ENCODE measurements around the gene CLCA2.

Gene CLCA2

DNA sequence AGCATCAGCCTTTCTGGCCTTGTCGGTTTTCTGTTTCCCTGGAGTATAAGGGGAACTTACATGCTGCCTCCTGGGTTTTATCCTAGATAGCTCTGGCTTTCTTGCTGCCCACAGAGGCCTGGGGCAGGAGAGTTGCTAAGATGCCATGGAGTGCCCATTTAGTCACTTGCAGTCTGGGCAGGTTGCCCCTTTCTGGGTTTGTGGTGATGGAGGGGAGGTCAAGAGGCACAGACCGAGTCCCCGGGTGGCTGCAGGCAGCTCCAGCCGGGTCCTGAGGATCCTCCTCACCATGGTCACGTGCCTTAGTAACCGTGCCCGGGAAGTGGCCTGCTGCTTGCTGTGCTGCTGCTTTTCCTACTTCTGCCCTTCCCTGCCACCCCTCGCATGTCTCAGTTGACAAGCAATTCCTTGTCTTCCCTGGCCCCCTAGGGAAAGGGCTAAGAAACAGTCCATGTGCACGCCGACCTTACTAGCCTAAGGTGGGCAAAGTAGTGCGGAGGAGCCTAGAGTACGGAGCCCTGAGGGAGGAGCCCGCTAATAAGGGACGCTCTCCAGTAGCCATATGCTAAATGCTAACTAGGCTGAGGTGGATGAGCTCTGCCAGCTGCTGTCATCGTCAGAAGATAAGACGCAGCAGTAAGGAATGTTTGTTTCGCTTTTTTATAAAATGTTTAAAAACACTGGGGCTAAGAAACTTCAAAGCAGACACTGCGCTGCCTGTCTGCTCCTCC, 79.6 kb downstream of the CLCA2 start:
- DNase-seq (ENCODE audit: low read depth): no peak
- H3K4me3 ChIP-seq (ENCODE audit: control insufficient read depth, low read depth, low read length): no peak overlapping the region
- TF ChIP-seq, protein P1, sequence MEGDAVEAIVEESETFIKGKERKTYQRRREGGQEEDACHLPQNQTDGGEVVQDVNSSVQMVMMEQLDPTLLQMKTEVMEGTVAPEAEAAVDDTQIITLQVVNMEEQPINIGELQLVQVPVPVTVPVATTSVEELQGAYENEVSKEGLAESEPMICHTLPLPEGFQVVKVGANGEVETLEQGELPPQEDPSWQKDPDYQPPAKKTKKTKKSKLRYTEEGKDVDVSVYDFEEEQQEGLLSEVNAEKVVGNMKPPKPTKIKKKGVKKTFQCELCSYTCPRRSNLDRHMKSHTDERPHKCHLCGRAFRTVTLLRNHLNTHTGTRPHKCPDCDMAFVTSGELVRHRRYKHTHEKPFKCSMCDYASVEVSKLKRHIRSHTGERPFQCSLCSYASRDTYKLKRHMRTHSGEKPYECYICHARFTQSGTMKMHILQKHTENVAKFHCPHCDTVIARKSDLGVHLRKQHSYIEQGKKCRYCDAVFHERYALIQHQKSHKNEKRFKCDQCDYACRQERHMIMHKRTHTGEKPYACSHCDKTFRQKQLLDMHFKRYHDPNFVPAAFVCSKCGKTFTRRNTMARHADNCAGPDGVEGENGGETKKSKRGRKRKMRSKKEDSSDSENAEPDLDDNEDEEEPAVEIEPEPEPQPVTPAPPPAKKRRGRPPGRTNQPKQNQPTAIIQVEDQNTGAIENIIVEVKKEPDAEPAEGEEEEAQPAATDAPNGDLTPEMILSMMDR (IDR thresholded peaks at IDR 0.05; ENCODE audit: control insufficient read depth, insufficient read depth, low read depth, low read length, missing control alignments): no peak

DNA sequence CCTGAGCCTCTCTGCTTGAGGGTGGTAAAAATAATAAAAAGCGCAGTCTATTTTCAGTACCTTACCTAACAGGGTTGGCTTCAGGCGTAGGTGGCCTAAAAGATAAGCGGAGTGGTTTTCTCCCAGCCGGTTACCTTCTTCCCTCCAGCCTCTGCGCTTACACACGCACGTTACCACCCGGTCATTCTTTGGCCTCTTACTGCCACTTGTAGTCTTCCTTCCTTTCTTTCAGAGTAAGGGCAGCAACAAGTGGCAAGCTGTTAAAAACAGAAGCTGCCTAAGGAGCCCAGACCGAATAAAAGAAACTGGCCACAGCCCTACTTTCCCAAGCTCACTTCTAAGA, 80.1 kb downstream of the CLCA2 start:
- DNase-seq (ENCODE audit: low read depth): no peak
- H3K4me3 ChIP-seq (ENCODE audit: control insufficient read depth, low read depth, low read length): no peak overlapping the region
- TF ChIP-seq, protein P1 (IDR thresholded peaks at IDR 0.05; ENCODE audit: control insufficient read depth, insufficient read depth, low read depth, low read length, missing control alignments): no peak

DNA sequence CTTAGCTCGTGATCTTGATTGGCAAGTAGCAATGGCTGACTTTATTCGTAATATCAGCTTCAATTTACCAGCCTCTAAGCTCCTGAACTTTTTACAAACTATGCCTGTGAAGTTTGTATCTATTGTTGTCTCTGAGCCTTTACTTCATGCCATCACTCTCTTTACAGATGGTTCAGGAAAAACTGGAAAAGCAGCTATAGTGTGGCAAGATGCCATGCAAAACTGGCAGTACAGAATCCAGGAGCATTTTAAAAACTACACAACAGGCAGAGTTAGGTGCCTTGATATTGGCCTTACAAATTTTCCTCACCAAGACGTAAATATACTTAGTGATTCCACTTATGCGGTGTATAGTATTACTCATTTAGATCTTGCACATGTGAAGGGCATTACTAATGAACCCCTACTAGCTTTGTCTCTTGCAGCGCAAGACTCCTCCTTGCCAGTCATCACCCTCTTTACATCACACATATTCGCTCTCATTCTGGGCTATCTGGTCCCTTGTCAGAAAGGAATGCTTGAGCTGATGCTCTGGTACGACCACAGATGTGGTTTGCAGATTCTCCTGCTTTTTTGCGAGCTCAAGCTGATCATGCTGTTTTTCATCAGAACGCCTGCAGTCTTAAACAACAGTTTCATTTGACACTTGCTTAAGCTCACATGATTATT, 81.1 kb downstream of the CLCA2 start:
- TF ChIP-seq, protein P1 (IDR thresholded peaks at IDR 0.05; ENCODE audit: control insufficient read depth, insufficient read depth, low read depth, low read length, missing control alignments): no peak
- DNase-seq (ENCODE audit: low read depth): peak; percentile 50
- H3K4me3 ChIP-seq (ENCODE audit: control insufficient read depth, low read depth, low read length): no peak overlapping the region

DNA sequence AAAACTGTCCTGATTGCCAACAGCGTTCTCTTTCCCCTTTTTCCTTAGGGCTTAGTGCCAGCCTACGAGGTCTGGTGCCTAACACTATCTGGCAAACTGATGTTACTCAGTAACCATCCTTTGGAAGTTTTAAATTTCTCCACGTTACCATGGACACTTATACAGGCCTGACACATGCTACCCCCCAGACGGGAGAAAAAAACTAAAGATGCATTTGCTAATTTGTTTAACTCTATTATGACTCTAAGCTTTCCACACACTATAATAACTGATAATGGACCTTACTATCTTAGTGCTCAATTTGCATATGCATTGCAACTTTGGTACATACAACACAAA, 81.6 kb downstream of the CLCA2 start:
- DNase-seq (ENCODE audit: low read depth): no peak
- TF ChIP-seq, protein P1 (IDR thresholded peaks at IDR 0.05; ENCODE audit: control insufficient read depth, insufficient read depth, low read depth, low read length, missing control alignments): no peak
- H3K4me3 ChIP-seq (ENCODE audit: control insufficient read depth, low read depth, low read length): no peak overlapping the region
